Ishikawa (cell line): ENCODE measurements around the gene NAPB.

Experiments used
- CEBPB ChIP-seq: IDR thresholded peaks from 2 replicates; pipeline ENCODE4 v1.6.1; 2012
- CREB1 ChIP-seq: IDR thresholded peaks from 2 replicates; pipeline ENCODE4 v1.6.1; 2012; ENCODE audit warnings: low read depth
- EGR1 ChIP-seq: IDR thresholded peaks from 2 replicates; pipeline ENCODE4 v1.6.1; 2012
- EP300 ChIP-seq: IDR thresholded peaks from 2 replicates; pipeline ENCODE4 v1.6.1; 2012; ENCODE audit warnings: borderline replicate concordance
- FOXM1 ChIP-seq: IDR thresholded peaks from 2 replicates; pipeline ENCODE4 v1.6.1; 2012; ENCODE audit warnings: low read depth, borderline replicate concordance
- NFIC ChIP-seq: IDR thresholded peaks from 2 replicates; pipeline ENCODE4 v1.6.1; 2012
- RAD21 ChIP-seq: IDR thresholded peaks from 2 replicates; pipeline ENCODE4 v1.6.1; 2012; ENCODE audit warnings: low read depth
- REST ChIP-seq: IDR thresholded peaks from 2 replicates; pipeline ENCODE4 v1.6.1; 2012; ENCODE audit warnings: low read depth, mild to moderate bottlenecking
- TAF1 ChIP-seq: IDR thresholded peaks from 2 replicates; pipeline ENCODE4 v1.6.1; 2012; ENCODE audit warnings: low read depth, mild to moderate bottlenecking
- TCF12 ChIP-seq: IDR thresholded peaks from 2 replicates; pipeline ENCODE4 v1.6.1; 2012; ENCODE audit warnings: low read depth
- TEAD4 ChIP-seq: IDR thresholded peaks from 2 replicates; pipeline ENCODE4 v1.6.1; 2012
- YY1 ChIP-seq: IDR thresholded peaks from 2 replicates; pipeline ENCODE4 v1.6.1; 2012; ENCODE audit warnings: low read depth
- ZBTB7A ChIP-seq: IDR thresholded peaks from 2 replicates; pipeline ENCODE4 v1.6.1; 2012; ENCODE audit warnings: low read depth
- TF ChIP-seq, protein P1 (sequence below): IDR thresholded peaks from 2 replicates; pipeline ENCODE4 v1.6.1; 2012
- TF ChIP-seq, protein P2 (sequence below): IDR thresholded peaks from 2 replicates; pipeline ENCODE4 v1.6.1; 2012

Gene NAPB

DNA sequence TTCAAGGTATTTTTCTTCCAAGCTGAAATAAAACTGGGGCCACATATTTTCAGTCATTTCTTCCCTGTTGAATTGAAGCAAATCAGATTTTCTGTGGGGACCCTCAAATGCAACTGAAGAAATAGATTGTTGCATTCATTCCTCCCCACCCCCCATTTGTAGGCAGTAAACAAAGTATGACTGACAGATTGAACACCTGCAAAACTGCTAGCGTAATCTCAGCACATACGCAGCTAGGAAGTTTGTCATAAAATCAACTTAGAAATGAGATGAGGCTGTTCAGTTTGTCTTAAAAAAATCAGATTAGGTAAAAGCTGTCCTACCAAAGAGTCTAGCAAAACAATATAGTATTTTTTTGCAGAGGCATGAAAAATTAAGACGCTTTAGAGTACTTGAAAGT lies 50.4 kb downstream of the NAPB start:
- TF ChIP-seq ZBTB7A = no peak
- TF ChIP-seq RAD21 = no peak
- no peak for TF ChIP-seq CEBPB

DNA sequence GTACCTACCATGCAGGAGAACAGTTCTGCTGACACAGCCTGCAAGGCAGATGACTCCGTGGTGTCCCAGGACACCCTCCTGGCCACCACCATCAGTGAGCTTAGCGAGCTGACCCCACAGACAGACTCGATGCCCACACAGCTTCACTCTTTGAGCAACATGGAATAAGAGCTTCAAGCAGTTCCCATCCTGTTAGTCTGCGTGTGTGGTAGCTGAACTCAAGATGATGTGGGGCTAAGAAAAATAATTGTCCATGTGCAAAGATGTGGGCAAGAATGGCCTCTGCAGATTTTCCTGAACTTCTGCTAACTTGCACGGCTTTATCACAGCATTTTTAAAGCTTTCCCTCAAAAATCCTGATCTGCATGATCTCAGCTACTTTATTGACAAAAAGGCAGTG lies 51.0 kb downstream of the NAPB start:
- TF ChIP-seq YY1 (no peak), TAF1 (no peak), CREB1 (no peak), TCF12 (no peak)
- TF ChIP-seq, protein P1, sequence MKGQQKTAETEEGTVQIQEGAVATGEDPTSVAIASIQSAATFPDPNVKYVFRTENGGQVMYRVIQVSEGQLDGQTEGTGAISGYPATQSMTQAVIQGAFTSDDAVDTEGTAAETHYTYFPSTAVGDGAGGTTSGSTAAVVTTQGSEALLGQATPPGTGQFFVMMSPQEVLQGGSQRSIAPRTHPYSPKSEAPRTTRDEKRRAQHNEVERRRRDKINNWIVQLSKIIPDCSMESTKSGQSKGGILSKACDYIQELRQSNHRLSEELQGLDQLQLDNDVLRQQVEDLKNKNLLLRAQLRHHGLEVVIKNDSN = no peak

DNA sequence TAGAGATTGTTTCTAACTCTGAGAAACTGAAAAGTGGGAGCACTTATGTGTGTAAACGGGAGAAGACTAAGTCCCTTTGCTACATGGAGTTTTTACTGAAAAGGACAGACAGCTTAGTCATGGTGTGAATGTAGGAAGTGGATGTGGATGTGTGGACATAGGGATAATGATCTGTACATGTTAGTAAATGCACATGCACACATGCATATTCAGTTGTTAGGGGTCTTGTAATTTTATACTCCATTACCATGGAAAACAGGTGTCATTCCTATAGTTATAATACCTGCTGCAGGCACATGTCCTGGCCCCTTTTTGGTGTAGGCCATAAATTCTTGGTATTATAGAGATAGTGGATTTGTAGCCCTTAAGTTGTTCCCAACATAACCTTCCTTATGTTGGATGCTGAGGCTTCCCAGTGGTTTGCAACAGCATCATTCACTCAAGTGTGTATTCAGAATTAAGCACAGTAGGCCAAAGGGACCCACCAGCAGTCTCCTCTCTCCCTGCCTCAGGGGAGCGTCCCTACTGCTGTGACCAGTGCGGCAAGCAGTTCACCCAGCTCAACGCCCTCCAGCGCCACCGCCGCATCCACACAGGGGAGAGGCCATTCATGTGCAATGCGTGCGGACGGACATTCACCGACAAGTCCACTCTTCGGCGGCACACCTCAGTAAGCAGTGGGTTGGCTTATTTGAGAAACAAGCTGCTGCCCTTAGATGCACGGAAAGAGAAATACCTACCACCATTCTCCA lies 52.0 kb downstream of the NAPB start:
- TF ChIP-seq FOXM1 = no peak
- no peak for TF ChIP-seq ZBTB7A
- no peak for TF ChIP-seq EP300
- no peak for TF ChIP-seq CEBPB
- no peak for TF ChIP-seq TAF1
- TF ChIP-seq YY1 = no peak
- TF ChIP-seq CREB1 = no peak
- TF ChIP-seq TCF12 = no peak
- no peak for TF ChIP-seq NFIC
- no peak for TF ChIP-seq EGR1
- no peak for TF ChIP-seq RAD21
- TF ChIP-seq TEAD4 = no peak
- TF ChIP-seq, protein P2, sequence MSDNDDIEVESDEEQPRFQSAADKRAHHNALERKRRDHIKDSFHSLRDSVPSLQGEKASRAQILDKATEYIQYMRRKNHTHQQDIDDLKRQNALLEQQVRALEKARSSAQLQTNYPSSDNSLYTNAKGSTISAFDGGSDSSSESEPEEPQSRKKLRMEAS = no peak
- TF ChIP-seq, protein P1 = no peak
- TF ChIP-seq REST = no peak

DNA sequence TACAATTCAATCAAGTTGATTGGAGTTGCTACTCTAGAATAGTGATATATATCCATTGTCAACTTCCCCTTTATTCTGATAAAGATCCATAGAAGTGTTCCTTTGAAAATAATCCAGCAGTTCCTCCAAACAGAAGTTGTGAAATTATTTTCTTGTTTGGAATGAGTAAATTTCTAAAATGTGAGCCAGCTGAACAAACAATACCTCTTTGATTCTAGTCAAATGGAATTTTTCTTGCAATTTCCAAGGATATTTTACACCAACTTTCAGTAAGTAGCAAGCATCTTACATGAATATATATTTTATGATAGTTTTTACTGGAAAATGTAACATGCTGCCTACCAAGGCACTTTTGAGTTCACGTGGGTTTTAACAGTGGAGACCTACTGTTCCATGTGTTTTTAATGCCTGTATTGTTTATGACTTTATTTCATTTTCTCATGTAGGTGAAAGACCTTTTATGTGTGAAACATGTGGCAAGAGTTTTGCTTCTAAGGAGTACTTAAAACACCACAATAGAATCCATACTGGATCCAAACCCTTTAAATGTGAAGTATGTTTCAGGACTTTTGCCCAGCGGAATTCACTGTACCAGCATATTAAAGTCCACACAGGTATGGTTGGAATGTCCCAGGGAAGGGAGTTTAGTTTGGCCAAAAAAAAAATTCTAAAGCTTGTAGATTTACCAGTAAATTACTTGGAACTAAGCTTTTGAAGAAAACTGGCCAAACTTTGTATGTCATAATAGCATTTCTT lies 52.8 kb downstream of the NAPB start:
- TF ChIP-seq, protein P2 = no peak
- TF ChIP-seq FOXM1 (no peak), EP300 (no peak)

DNA sequence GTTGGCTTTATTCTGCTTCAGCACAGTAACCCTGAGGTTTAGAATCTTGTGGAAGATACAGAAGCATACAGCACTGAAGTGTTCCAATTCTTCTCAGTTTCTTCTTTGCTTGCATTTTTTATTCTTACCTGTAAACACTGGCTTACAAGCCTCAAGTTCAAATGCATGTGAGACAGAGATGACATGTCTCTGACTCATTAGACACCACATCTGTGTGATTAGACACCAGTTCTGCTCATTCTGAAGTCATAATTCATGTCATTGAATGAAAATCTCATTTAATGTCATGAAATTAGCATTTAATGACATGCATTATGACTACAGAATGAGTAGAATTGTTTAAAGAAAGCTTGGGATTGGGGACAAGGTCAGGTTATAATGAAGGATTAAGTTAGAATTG lies 53.5 kb downstream of the NAPB start:
- TF ChIP-seq, protein P2 = no peak
- TF ChIP-seq YY1 (no peak), TAF1 (no peak), EP300 (no peak), FOXM1 (no peak), REST (no peak), TCF12 (no peak), NFIC (no peak), ZBTB7A (no peak), EGR1 (no peak), RAD21 (no peak), TEAD4 (no peak), CREB1 (no peak)
- TF ChIP-seq, protein P1 = no peak

DNA sequence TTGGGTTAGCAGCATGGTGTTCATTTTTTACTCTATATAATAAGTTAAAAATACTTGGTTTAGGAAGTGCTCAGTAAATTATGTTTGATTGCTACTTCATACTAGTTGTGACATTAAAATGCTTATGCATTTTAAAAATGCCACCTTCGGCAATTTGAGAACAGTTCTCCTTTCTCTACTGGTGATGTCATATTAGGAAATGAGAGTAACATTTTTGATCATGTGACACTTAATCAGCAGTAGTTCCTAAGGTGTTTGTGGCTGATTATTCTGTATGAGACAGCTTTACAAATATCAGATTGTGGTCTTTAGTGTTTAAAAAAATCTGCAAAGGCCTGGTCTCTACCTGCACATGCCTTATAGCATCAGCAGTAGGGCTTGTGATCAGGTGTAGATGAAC lies 54.9 kb downstream of the NAPB start:
- TF ChIP-seq RAD21 = no peak
- TF ChIP-seq REST = no peak
